ENCODE measurements around the gene WASF3. TPM values are rescaled to one million over a fixed set of nuclear protein-coding genes. Genes with fewer than 3 reads are reported as not detected.
A peak's percentile ranks its signal among the peaks of the same experiment; 100 is the strongest.

The WASF3 gene
- total RNA-seq, 1 experiment from 2014 or later, result 30.3 TPM

- H3K4me1 ChIP-seq, result no peaks in the 10 kb centered on the region
- no peak overlapping the region for H3K4me3 ChIP-seq
- H3K27me3 ChIP-seq, result no peaks in the 10 kb centered on the region
- no peaks in the 10 kb centered on the region for H3K36me3 ChIP-seq
- peak in 1 of 2 experiments; percentile 40 for DNase-seq
- H3K27ac ChIP-seq, result no peak overlapping the region
- H3K9me3 ChIP-seq (replicated peaks), result no peaks in the 10 kb centered on the region
These were observed 99.4 kb downstream of the WASF3 start for GRCh38 chr13:26656919-26657318.

DNA sequence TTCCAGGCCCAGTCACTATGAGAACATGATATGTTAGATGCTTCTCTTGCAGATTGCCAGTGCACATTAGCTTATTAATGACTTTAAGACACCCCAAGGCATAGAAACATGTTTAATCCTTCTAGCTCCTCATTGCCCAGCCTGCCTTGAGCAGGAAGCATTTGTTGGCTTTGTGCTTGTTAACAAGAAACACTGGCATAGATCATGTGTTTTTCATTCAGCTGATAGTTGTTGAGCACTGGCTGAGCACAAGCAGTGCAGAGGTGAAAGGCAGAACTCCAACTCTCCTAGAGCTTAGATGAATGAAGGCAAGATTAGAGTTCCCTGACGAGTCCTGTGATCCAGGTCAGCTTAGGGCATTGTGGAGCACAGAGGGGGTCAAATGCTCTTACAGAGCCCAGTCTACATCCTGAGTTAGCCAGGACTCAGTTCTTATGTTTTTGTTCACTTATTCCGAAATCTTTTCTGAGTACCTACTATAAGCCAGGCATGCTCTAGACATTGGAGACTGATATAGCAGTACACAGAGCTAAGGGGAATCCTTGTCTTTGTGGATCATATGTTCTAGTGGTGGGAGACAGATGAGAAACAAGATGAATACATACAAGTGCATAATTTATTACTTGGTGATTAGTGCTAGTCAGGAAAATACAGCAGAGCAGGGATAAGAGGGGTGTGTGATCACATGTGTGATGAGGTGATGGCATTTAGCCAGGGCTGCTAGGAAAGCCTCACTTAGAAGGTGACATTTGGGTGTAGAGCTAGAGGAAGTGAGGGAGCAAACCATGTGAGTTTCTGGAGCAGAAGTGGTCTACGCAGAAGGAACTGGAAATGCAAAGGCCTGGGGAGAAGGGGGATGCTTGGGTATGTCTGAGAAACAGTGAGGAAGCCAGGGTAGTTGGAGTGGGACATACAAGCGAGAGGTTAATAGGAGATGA, 101.2 kb downstream of the WASF3 start:
- no peak overlapping the region for H3K4me3 ChIP-seq
- no peak overlapping the region for H3K27ac ChIP-seq
- H3K36me3 ChIP-seq, result no peaks in the 10 kb centered on the region
- H3K9me3 ChIP-seq (replicated peaks), result no peaks in the 10 kb centered on the region
- peaks cover 5% of the 10 kb centered on the region for H3K4me1 ChIP-seq
- DNase-seq, result no peak
- H3K27me3 ChIP-seq, result no peaks in the 10 kb centered on the region

DNA sequence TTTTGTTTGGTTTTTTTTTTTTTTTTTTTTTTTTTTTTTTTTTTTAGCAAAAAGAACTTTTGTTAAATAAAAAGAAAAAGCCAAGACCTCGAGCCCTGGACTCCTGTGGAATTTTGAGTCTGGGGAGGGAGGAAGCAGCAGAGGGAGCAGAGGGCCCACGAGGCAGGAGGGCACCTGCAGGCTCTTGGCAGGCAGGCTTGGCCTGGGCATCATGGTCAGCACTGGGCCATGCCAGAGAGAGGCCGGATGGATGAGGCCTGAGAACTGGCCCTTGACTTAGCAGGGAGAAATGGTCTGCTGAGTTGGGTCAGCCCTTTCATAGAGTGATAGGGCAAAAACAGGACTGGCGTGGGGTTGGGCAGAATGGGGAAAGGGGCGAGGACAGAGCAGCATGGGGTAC, 102.7 kb downstream of the WASF3 start:
- no peak overlapping the region for H3K4me3 ChIP-seq
- no peaks in the 10 kb centered on the region for H3K27me3 ChIP-seq
- no peaks in the 10 kb centered on the region for H3K9me3 ChIP-seq (replicated peaks)
- no peak overlapping the region for H3K27ac ChIP-seq
- DNase-seq, result no peak
- H3K36me3 ChIP-seq, result 0 out of 2 replicates have a peak, but pooled peaks cover 2% of the 10 kb centered on the region
- peaks cover 11% of the 10 kb centered on the region for H3K4me1 ChIP-seq

GRCh38 chr13:26660766-26661165, 103.3 kb downstream of the WASF3 start:
- no peaks in the 10 kb centered on the region for H3K27me3 ChIP-seq
- H3K27ac ChIP-seq, result no peak overlapping the region
- no peak overlapping the region for H3K4me3 ChIP-seq
- DNase-seq, result no peak
- H3K9me3 ChIP-seq (replicated peaks), result no peaks in the 10 kb centered on the region
- H3K4me1 ChIP-seq, result peaks cover 11% of the 10 kb centered on the region
- H3K36me3 ChIP-seq, result 0 out of 2 replicates have a peak, but pooled peaks cover 2% of the 10 kb centered on the region

DNA sequence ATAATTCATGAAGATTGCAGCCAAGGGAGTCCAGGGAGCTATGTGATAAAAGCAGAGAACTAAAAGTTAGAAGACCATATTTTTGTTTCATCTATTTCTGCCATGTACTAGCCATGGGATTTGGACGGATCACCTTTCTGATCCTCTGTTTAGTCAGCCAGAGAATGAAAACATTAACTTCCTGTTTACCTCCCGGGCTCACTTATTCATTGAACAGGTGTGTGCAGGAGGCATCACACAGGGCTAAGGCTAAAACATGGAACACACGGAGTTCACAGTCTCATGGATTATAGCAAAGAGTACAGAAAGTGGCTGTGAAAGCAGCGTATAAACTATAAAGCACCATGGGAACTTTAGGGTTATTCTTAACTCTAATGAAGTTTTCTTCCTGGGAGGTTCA, 106.3 kb downstream of the WASF3 start:
- Histone ChIP-seq H3K9me3 (replicated peaks) (no peaks in the 10 kb centered on the region), H3K4me1 (peaks cover 11% of the 10 kb centered on the region), H3K36me3 (0 out of 2 replicates have a peak, but pooled peaks cover 2% of the 10 kb centered on the region), H3K4me3 (no peak overlapping the region), H3K27ac (no peak overlapping the region), H3K27me3 (no peaks in the 10 kb centered on the region)
- DNase-seq, result peak; percentile 22 to 65

- Histone ChIP-seq H3K27ac (no peak overlapping the region), H3K27me3 (no peaks in the 10 kb centered on the region), H3K4me1 (peaks cover 11% of the 10 kb centered on the region), H3K4me3 (no peak overlapping the region), H3K36me3 (0 out of 2 replicates have a peak, but pooled peaks cover 2% of the 10 kb centered on the region), H3K9me3 (replicated peaks) (no peaks in the 10 kb centered on the region)
- no peak for DNase-seq
These were observed 106.8 kb downstream of the WASF3 start for GRCh38 chr13:26664286-26664685.

- peaks cover 11% of the 10 kb centered on the region for H3K4me1 ChIP-seq
- no peaks in the 10 kb centered on the region for H3K9me3 ChIP-seq (replicated peaks)
- DNase-seq, result no peak
- H3K27me3 ChIP-seq, result no peaks in the 10 kb centered on the region
- H3K36me3 ChIP-seq, result 0 out of 2 replicates have a peak, but pooled peaks cover 2% of the 10 kb centered on the region
- H3K4me3 ChIP-seq, result no peak overlapping the region
- no peak overlapping the region for H3K27ac ChIP-seq
These were observed 107.4 kb downstream of the WASF3 start for GRCh38 chr13:26664876-26665275.

DNA sequence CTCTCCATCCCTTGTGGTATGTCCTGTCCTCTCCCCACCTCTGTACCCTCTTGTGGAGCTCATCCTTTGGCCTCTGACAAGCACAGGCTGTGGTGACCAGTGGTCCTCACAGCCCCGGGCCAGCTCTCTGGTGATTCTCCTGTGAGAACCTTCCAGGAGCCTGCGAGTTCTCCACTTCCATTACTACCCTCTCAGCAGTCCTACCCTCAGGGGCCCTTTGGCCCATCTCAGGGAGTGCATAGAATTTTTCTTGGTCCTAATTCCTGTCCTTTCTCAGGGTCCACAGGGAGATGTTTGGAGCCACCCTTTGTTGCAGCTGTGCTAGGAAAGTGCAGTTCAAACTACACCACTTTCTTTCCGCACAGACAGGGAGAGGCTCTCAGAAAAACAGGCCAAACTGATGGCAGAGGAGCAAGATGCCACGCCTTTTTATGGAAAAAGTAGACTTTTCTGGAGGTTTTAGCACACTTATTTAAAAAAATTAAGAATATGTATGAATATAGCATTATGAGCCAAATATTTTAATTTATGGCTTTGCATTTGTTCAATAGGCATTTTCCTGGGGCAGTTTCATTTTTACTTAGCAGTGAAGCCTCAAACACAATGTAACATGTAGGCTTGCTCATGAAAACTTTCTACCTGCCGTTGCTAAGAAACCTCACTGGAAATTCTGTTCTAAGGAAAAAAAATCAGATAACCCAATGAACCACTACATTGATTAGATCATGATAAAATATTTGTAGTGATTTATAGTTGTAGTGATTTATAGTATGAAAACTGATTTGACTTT, 111.1 kb downstream of the WASF3 start:
- Histone ChIP-seq H3K9me3 (replicated peaks) (no peaks in the 10 kb centered on the region), H3K4me3 (no peak overlapping the region), H3K27me3 (no peaks in the 10 kb centered on the region), H3K36me3 (0 out of 2 replicates have a peak, but pooled peaks cover 2% of the 10 kb centered on the region), H3K4me1 (peaks cover 7% of the 10 kb centered on the region), H3K27ac (no peak overlapping the region)
- DNase-seq, result no peak

DNA sequence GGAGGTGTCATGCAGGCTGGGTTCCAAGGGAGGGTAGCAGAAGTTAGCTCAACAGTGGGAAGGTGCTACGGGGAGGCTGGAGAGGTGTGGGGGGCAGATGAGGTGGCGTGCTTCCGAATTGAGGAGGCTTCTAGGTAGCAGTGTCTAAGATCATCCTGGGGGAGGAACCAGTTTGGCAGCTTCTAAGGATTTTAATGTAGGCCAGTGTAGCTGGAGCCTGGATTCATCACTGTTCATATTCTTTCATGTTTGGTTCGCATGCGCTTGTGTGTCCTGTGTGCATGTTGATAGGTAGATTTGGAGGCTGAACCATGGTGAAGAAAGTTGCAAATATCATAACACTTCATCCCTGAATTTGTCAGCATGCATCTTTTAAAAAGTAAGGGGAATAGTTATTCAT, 116.4 kb downstream of the WASF3 start:
- no peaks in the 10 kb centered on the region for H3K9me3 ChIP-seq (replicated peaks)
- no peaks in the 10 kb centered on the region for H3K4me1 ChIP-seq
- H3K4me3 ChIP-seq, result no peak overlapping the region
- no peak for DNase-seq
- 0 out of 2 replicates have a peak, but pooled peaks cover 2% of the 10 kb centered on the region for H3K36me3 ChIP-seq
- no peak overlapping the region for H3K27ac ChIP-seq
- no peaks in the 10 kb centered on the region for H3K27me3 ChIP-seq

DNA sequence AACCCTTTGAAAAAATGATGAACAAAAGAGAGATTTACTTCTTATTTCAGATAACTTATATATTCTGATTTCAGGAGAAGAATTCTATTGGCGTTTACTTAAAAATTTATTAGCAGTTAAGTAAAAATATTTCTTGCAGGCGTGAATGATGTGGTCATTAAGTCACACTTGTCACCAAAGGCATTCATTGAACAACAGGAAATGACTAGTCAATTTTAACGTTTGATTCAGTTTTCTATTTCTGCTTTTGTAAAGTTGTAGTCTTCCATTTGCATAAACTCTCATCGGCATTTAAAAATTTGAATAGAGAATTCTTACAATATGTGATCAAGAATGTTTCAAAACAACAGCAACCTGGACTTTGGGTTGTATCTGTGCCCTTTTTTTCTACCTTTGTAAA, 119.7 kb downstream of the WASF3 start:
- DNase-seq, result no peak
- H3K9me3 ChIP-seq (replicated peaks), result no peaks in the 10 kb centered on the region
- H3K36me3 ChIP-seq, result peaks cover 4% of the 10 kb centered on the region; the same call in 1 of the 2 replicates
- no peaks in the 10 kb centered on the region for H3K27me3 ChIP-seq
- H3K4me3 ChIP-seq, result no peak overlapping the region
- H3K4me1 ChIP-seq, result peaks cover 3% of the 10 kb centered on the region; the same call in 1 of the 2 replicates
- H3K27ac ChIP-seq, result no peak overlapping the region

DNA sequence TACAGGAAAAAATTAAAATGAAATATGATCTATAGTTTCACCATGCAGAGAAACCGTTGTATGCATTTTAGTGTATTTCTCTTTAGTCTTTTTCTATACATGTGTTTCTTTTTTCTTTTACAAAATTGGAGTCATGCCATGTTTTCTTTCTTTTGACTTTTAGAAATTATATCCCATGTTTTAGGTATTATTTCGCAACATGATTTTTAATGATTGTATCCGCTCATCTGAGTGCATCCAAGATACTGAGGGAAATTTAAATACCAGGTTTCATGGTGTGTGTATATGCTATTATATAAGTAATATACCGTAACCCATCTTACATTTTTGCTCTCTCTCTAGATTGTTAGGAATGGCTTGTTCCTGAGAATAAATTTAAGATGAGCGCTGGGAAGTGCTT, 120.8 kb downstream of the WASF3 start:
- no peak for DNase-seq
- no peaks in the 10 kb centered on the region for H3K27me3 ChIP-seq
- peaks cover 12% of the 10 kb centered on the region for H3K36me3 ChIP-seq
- no peak overlapping the region for H3K4me3 ChIP-seq
- H3K4me1 ChIP-seq, result peaks cover 3% of the 10 kb centered on the region; the same call in 1 of the 2 replicates
- H3K9me3 ChIP-seq (replicated peaks), result no peaks in the 10 kb centered on the region
- H3K27ac ChIP-seq, result no peak overlapping the region

- peaks cover 15% of the 10 kb centered on the region for H3K36me3 ChIP-seq
- H3K4me3 ChIP-seq, result no peak overlapping the region
- peaks cover 3% of the 10 kb centered on the region; the same call in 1 of the 2 replicates for H3K4me1 ChIP-seq
- H3K27me3 ChIP-seq, result no peaks in the 10 kb centered on the region
- H3K27ac ChIP-seq, result no peak overlapping the region
- DNase-seq, result no peak
- H3K9me3 ChIP-seq (replicated peaks), result no peaks in the 10 kb centered on the region
These were observed 121.3 kb downstream of the WASF3 start for GRCh38 chr13:26678796-26679195.

DNA sequence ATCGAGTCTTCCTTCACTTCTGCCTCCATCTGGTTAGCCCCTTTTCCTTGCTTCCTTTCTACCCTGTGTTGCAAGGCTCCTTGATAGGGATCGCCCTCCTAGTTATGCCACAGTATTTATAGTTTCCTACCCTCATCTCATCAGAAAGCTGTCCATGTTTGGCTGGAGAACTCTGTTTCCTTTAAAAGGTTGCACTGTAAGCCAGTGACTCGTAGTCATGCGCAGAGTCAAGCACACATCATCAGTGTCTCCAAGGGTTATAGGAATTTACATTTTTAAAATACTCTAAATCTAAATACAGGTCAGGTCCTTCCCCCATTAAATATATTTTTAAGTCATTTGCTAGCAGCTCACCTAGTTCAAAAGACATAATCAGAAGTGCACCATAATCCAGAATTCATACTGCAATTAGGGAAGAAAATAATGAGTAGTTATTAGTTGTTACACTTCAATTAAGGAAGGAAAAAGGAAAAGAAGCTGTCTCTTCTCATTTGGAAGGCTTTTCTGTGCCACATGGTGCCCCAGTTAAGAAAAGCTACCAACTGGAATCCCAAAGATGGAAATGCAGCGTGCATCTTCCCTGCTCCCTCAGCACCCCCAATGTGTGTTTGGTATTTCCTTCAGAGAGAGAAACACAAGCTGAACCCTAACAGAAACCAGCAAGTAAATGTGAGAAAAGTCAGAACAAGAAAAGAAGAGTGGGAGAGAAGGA, 122.1 kb downstream of the WASF3 start:
- H3K4me3 ChIP-seq, result no peak overlapping the region
- H3K36me3 ChIP-seq, result peaks cover 15% of the 10 kb centered on the region
- H3K9me3 ChIP-seq (replicated peaks), result no peaks in the 10 kb centered on the region
- DNase-seq, result no peak
- H3K27ac ChIP-seq, result peak overlapping the region; percentile 14
- no peaks in the 10 kb centered on the region for H3K27me3 ChIP-seq
- H3K4me1 ChIP-seq, result peaks cover 3% of the 10 kb centered on the region; the same call in 1 of the 2 replicates

DNA sequence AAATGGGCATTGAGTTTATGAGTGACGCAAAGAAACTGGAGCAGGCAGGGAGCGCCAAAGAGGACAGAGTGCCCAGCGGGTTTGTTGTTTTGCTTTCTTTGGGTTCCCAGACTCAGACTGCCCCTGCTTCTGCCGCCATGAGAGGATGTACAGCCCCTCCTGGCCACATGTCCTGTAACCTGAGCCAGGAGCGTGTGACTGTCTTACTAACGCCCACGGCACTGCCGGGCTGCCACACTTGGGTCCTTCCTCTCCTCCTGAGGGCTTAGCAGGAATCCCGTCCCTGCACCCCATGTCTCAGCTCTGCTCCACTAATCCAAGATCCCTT, 122.6 kb downstream of the WASF3 start:
- H3K27ac ChIP-seq, result peak overlapping the region; percentile 14
- peaks cover 3% of the 10 kb centered on the region; the same call in 1 of the 2 replicates for H3K4me1 ChIP-seq
- no peaks in the 10 kb centered on the region for H3K9me3 ChIP-seq (replicated peaks)
- H3K4me3 ChIP-seq, result no peak overlapping the region
- DNase-seq, result peak; percentile 59 to 72
- H3K36me3 ChIP-seq, result peaks cover 13% of the 10 kb centered on the region
- H3K27me3 ChIP-seq, result no peaks in the 10 kb centered on the region
